Natural killer cell (primary cell): ENCODE results near the gene NEMP2. TPM values are rescaled to one million over a fixed set of nuclear protein-coding genes. Genes with fewer than 3 reads are reported as not detected.

Experiments
- ATAC-seq, 3 donors: fragments of 150-1000 bp in 2 of 3; fragments of 200-7000 bp in 1 of 3; cut with Tn5 transposase; 1 replicate in 1 of 3; 2 replicates in 2 of 3; pipeline ENCODE4 v1.10.0; 2021; ENCODE audit warnings: mild to moderate bottlenecking in 2 of 3, moderate library complexity in 2 of 3
- DNase-seq, 2 donors: peaks; one replicate each; pipeline versions ENCODE4 v3.0.0 to v3.0.0-alpha.2; 2013 to 2021; ENCODE audit warnings: mixed read lengths in 1 of 2
- H3K27ac ChIP-seq: one replicate; pipeline ENCODE4 v1.5.1; 2013; ENCODE audit warnings: mild to moderate bottlenecking, low read length
- H3K27me3 ChIP-seq: one replicate; pipeline ENCODE4 v1.6.1; 2013; ENCODE audit warnings: low read length; ENCODE audit not compliant: control insufficient read depth, insufficient read depth
- H3K36me3 ChIP-seq: one replicate; pipeline ENCODE4 v1.6.1; 2013; ENCODE audit warnings: low read length; ENCODE audit not compliant: control insufficient read depth, insufficient read depth
- H3K4me1 ChIP-seq: one replicate; pipeline ENCODE4 v1.6.1; 2013; ENCODE audit warnings: low read length; ENCODE audit not compliant: control insufficient read depth, insufficient read depth
- H3K4me3 ChIP-seq: one replicate; pipeline ENCODE4 v1.5.1; 2013; ENCODE audit warnings: low read length
- H3K9me3 ChIP-seq: one replicate; pipeline ENCODE4 v1.6.1; 2013; ENCODE audit warnings: low read length; ENCODE audit not compliant: control insufficient read depth, insufficient read depth
- H3K27ac Mint-ChIP-seq, 2 donors: one replicate each; pipeline ENCODE4 v1.8.0; 2022; ENCODE audit warnings: mild to moderate bottlenecking in 2 of 2, mixed read lengths in 2 of 2, moderate library complexity in 1 of 2
- H3K27me3 Mint-ChIP-seq, 2 donors: one replicate each; pipeline ENCODE4 v1.8.0; 2022; ENCODE audit warnings: low read depth in 2 of 2, mixed read lengths in 2 of 2
- H3K36me3 Mint-ChIP-seq: one replicate; pipeline ENCODE4 v1.8.0; 2022; ENCODE audit warnings: mixed read lengths
- H3K4me1 Mint-ChIP-seq, 2 donors: one replicate each; pipeline ENCODE4 v1.8.0; 2022; ENCODE audit warnings: mixed read lengths in 2 of 2
- H3K4me3 Mint-ChIP-seq: one replicate; pipeline ENCODE4 v1.8.0; 2022; ENCODE audit warnings: mild to moderate bottlenecking, moderate library complexity, mixed read lengths
- H3K9me3 Mint-ChIP-seq, 2 donors: one replicate each; pipeline ENCODE4 v1.8.0; 2022; ENCODE audit warnings: mixed read lengths in 2 of 2
- WGBS: methylation state at CpG from one replicate; pipeline ENCODE4 v1.1.7; 2013; ENCODE audit warnings: missing lambda C conversion rate; ENCODE audit not compliant: insufficient coverage; 5-methylcytosine and 5-hydroxymethylcytosine counted together
- intact Hi-C: fragments of 100-400 bp; cut with micrococcal nuclease; formaldehyde crosslinking; loops from one replicate; pipeline ENCODE4 v1.14.2; 2022
- total RNA-seq, 4 donors: library from RNA; stranded (reverse); fragments of 120-200 nt in 1 of 4; gene quantifications; one replicate each; pipeline versions ENCODE4 v1.2.3 to v1.2.4, GENCODE V29; 2013 to 2022
- TF ChIP-seq, protein P1 (sequence below): fragments of 200-600 bp; IDR thresholded peaks from one replicate; pipeline ENCODE4 v1.8.0; 2022; ENCODE audit warnings: antibody characterized with exemption

NEMP2 gene
- total RNA-seq, 3 donors from 2014 or later (not counting 1 experiment from before 2014, with no cell fraction given), result 17.2 to 21.0 (median 18.3) TPM

DNA sequence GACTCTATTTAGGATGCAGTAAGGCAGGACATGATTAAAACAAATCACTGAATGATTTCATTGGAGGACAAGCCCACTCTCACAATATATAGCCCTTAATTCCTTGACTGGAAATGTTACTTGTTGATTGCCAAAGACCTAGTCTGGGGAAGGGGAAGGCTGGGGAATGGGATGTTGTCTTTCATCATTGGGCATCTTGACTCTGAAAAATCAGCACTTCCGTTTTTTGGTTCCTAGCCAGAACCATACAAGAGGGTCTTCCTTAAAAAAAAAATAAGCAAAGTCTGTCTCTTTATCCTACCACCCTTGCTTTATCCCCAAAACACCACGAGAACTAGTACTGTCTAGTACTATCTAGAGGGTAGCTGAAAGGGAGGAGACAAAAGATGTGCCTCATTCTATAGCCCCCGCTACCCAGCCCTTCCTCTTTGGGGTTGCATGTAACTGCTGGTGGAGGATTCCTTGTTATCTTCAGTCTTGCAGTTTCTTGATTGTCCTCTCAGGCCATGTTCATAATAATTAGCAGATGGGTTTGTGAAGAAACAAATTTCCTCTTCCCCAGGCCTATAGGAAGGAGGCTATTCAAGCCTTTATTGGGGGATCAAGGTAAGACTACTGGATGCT is 55.8 kb downstream of the NEMP2 start:
- no peak overlapping the region for H3K27ac ChIP-seq
- TF ChIP-seq, protein P1, sequence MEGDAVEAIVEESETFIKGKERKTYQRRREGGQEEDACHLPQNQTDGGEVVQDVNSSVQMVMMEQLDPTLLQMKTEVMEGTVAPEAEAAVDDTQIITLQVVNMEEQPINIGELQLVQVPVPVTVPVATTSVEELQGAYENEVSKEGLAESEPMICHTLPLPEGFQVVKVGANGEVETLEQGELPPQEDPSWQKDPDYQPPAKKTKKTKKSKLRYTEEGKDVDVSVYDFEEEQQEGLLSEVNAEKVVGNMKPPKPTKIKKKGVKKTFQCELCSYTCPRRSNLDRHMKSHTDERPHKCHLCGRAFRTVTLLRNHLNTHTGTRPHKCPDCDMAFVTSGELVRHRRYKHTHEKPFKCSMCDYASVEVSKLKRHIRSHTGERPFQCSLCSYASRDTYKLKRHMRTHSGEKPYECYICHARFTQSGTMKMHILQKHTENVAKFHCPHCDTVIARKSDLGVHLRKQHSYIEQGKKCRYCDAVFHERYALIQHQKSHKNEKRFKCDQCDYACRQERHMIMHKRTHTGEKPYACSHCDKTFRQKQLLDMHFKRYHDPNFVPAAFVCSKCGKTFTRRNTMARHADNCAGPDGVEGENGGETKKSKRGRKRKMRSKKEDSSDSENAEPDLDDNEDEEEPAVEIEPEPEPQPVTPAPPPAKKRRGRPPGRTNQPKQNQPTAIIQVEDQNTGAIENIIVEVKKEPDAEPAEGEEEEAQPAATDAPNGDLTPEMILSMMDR, result no peak
- H3K36me3 ChIP-seq, result no peaks in the 10 kb centered on the region
- Mint-ChIP-seq H3K27me3 (no peaks in the 10 kb centered on the region), H3K4me3 (no peak overlapping the region), H3K36me3 (no peaks in the 10 kb centered on the region), H3K9me3 (peaks cover 2 to 3% of the 10 kb centered on the region in 2 donors), H3K27ac (peak overlapping the region; percentile 68 to 72), H3K4me1 (peaks cover 17 to 36% of the 10 kb centered on the region in 2 donors)
- no peaks in the 10 kb centered on the region for H3K27me3 ChIP-seq
- H3K4me3 ChIP-seq, result no peak overlapping the region
- DNase-seq (no peak), ATAC-seq (no peak)
- intact Hi-C loops, result no loop called here
- H3K9me3 ChIP-seq, result no peaks in the 10 kb centered on the region
- WGBS, result 100% methylated on average over 1 of the region's 3 CpGs
- H3K4me1 ChIP-seq, result no peaks in the 10 kb centered on the region

DNA sequence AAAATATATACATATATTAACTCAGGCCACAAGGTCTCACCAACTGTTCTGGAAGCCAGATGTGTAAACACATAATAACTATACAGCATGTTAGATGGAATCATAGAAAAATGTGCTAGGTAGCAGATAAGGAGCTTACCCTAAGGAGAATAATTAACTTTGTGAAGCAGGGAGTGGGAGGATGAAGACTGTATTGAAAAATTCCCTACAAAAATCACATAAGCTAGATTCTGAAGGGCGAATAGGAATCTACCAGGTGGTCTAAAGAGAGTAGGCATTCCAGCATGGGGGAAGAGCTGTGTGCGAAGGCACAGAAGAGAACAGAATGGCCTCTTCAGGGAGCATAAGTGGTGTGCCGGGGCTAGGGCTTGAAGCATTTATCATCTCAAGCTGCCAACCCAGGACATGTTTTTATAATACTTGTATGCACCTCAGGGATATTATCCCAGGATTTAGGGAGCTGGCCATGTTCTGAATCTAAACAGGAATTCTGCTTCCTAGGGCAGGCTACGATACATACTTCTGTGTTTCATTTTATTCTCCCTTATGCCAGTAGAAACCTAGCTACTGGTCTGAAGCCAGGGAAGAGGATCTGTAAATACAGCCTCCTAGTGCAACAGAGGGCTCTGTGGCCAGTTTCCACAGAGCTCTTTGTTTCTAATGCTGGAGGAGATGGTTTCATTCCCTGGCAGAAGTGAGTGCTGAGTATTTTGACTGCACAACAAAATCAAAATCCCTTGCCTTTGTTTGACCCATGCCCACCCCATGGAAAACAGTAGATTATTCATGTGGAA is 56.7 kb downstream of the NEMP2 start:
- no peak for ATAC-seq
- H3K4me3 Mint-ChIP-seq, result no peak overlapping the region
- no peaks in the 10 kb centered on the region for H3K4me1 ChIP-seq
- H3K27me3 Mint-ChIP-seq, result no peaks in the 10 kb centered on the region
- no peak overlapping the region for H3K4me3 ChIP-seq
- DNase-seq, result no peak
- no peaks in the 10 kb centered on the region for H3K36me3 ChIP-seq
- H3K4me1 Mint-ChIP-seq, result peaks cover 17 to 36% of the 10 kb centered on the region in 2 donors
- WGBS, result 98% methylated on average over 4 of the region's 4 CpGs
- peaks cover 2 to 3% of the 10 kb centered on the region in 2 donors for H3K9me3 Mint-ChIP-seq
- H3K27me3 ChIP-seq, result no peaks in the 10 kb centered on the region
- no peaks in the 10 kb centered on the region for H3K9me3 ChIP-seq
- TF ChIP-seq, protein P1, result no peak
- no peak overlapping the region for H3K27ac ChIP-seq
- intact Hi-C loops, result no loop called here
- H3K36me3 Mint-ChIP-seq, result no peaks in the 10 kb centered on the region
- H3K27ac Mint-ChIP-seq, result peak overlapping the region in 1 of 2 donors; percentile 7

DNA sequence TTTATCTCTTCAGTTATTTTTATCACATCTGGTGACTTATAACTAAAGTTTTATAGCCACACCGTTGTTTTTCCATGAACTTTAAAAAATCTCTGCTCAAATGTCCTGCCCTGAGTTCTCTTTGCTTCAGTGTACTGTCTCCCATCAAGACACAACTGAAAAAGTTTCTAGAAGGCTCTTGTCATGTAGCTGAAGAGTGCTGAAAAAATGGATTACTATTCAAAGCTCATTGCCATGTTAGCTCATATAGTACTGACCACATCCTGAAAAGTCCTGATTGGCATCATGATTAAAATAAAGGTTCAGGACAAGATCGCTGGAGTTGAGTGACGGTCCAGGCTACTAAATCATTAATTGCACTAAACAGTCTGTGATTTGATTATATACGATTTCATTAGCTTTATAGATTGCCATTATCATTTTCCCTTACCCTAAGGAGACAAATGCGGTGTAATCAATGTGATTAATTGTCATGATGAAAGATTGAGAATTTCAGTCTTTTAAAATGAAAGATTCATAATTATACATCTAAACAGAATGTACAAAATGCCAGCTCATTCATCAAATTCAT is 64.2 kb downstream of the NEMP2 start:
- TF ChIP-seq, protein P1, result no peak
- H3K9me3 Mint-ChIP-seq, result peaks cover 2 to 5% of the 10 kb centered on the region in 2 donors
- H3K27me3 ChIP-seq, result no peaks in the 10 kb centered on the region
- intact Hi-C loops, result no loop called here
- H3K4me3 Mint-ChIP-seq, result no peak overlapping the region
- no peaks in the 10 kb centered on the region for H3K36me3 ChIP-seq
- H3K4me1 Mint-ChIP-seq, result peaks cover 31 to 38% of the 10 kb centered on the region in 2 donors
- H3K9me3 ChIP-seq, result no peaks in the 10 kb centered on the region
- DNase-seq (no peak), ATAC-seq (no peak)
- no peaks in the 10 kb centered on the region for H3K36me3 Mint-ChIP-seq
- H3K4me1 ChIP-seq, result no peaks in the 10 kb centered on the region
- 78% methylated on average over 3 of the region's 5 CpGs for WGBS
- peak overlapping the region in 1 of 2 donors; percentile 21 for H3K27ac Mint-ChIP-seq
- H3K27ac ChIP-seq, result no peak overlapping the region
- H3K27me3 Mint-ChIP-seq, result no peaks in the 10 kb centered on the region
- H3K4me3 ChIP-seq, result no peak overlapping the region
